CD14-positive monocyte (primary cell): ENCODE data around the gene NLRC3. TPM values are rescaled to one million over a fixed set of nuclear protein-coding genes. Genes with fewer than 3 reads are reported as not detected.
A peak's percentile ranks its signal among the peaks of the same experiment; 100 is the strongest.

Experiments
- DNase-seq, 3 donors: peaks; one replicate each; pipeline ENCODE4 v3.0.0-alpha.2; 2011 to 2022
- H2AFZ ChIP-seq: 2 replicates; pipeline ENCODE4 v1.6.0; 2012; ENCODE audit warnings: mild to moderate bottlenecking, low read depth, low read length, inconsistent platforms; ENCODE audit not compliant: insufficient read depth, poor library complexity, severe bottlenecking
- H3K27ac ChIP-seq, 2 donors: 1 replicate in 1 of 2; 2 replicates in 1 of 2; pipeline ENCODE4 v1.5.1; 2012 to 2013; ENCODE audit warnings: low read length in 2 of 2, control low read depth in 1 of 2, inconsistent platforms in 1 of 2, low read depth in 1 of 2, mild to moderate bottlenecking in 1 of 2
- H3K27me3 ChIP-seq, 2 donors: one replicate each; pipeline versions ENCODE4 v1.6.0 to v1.6.1; 2011 to 2013; ENCODE audit warnings: low read length in 2 of 2; ENCODE audit not compliant: control insufficient read depth in 2 of 2, insufficient read depth in 2 of 2
- H3K36me3 ChIP-seq, 2 donors: replicated peaks in 1 of 2; 1 replicate in 1 of 2; 2 replicates in 1 of 2; pipeline versions ENCODE4 v1.5.1 to v1.6.1; 2012 to 2013; ENCODE audit warnings: low read length in 2 of 2, control low read depth in 1 of 2, inconsistent platforms in 1 of 2, mild to moderate bottlenecking in 1 of 2; ENCODE audit not compliant: insufficient read depth in 2 of 2, control insufficient read depth in 1 of 2
- H3K4me1 ChIP-seq, 2 donors: 1 replicate in 1 of 2; 2 replicates in 1 of 2; pipeline versions ENCODE4 v1.5.1 to v1.6.1; 2012 to 2013; ENCODE audit warnings: low read length in 2 of 2, control low read depth in 1 of 2, inconsistent platforms in 1 of 2, mild to moderate bottlenecking in 1 of 2, moderate library complexity in 1 of 2; ENCODE audit not compliant: insufficient read depth in 2 of 2, control insufficient read depth in 1 of 2
- H3K4me2 ChIP-seq: replicated peaks from 2 replicates; pipeline ENCODE3; 2012; ENCODE audit warnings: low read length, moderate library complexity, mild to moderate bottlenecking; ENCODE audit not compliant: poor library complexity, severe bottlenecking; ENCODE audit errors: extremely low read depth
- H3K4me3 ChIP-seq, 3 experiments: fragments of 200-600 bp in 1 of 3; sonication (generic) in 1 of 3; replicated peaks in 1 of 3; 1 replicate in 2 of 3; 2 replicates in 1 of 3; pipeline ENCODE4 v1.5.1; 2011 to 2013; ENCODE audit warnings: low read length in 3 of 3, mild to moderate bottlenecking in 3 of 3, control low read depth in 2 of 3, low read depth in 2 of 3, inconsistent platforms in 1 of 3, moderate library complexity in 1 of 3
- H3K79me2 ChIP-seq: 2 replicates; pipeline ENCODE4 v1.6.0; 2012; ENCODE audit warnings: mild to moderate bottlenecking, control low read depth, inconsistent platforms, low read length, moderate library complexity; ENCODE audit not compliant: insufficient read depth
- H3K9ac ChIP-seq: 2 replicates; pipeline ENCODE4 v1.6.0; 2017; ENCODE audit warnings: low read length, mild to moderate bottlenecking; ENCODE audit not compliant: insufficient read depth, poor library complexity, severe bottlenecking
- H3K9me3 ChIP-seq, 2 donors: replicated peaks in 1 of 2; 1 replicate in 1 of 2; 2 replicates in 1 of 2; pipeline versions ENCODE4 v1.5.1 to v1.6.1; 2012 to 2013; ENCODE audit warnings: low read length in 2 of 2, control low read depth in 1 of 2; ENCODE audit not compliant: control insufficient read depth in 1 of 2, insufficient read depth in 1 of 2
- H4K20me1 ChIP-seq: 2 replicates; pipeline ENCODE4 v1.6.0; 2012; ENCODE audit warnings: mild to moderate bottlenecking, low read length, control low read depth, moderate library complexity; ENCODE audit not compliant: insufficient read depth
- H3K27ac Mint-ChIP-seq, 7 donors: one replicate each; pipeline ENCODE4 v1.8.0; 2020; ENCODE audit warnings: mild to moderate bottlenecking in 7 of 7, mixed read lengths in 7 of 7, moderate library complexity in 6 of 7, inconsistent platforms in 2 of 7
- H3K27me3 Mint-ChIP-seq, 3 donors: one replicate each; pipeline ENCODE4 v1.8.0; 2021 to 2022; ENCODE audit warnings: low read depth in 3 of 3, mild to moderate bottlenecking in 3 of 3, mixed read lengths in 3 of 3, moderate library complexity in 3 of 3, inconsistent platforms in 1 of 3
- H3K36me3 Mint-ChIP-seq, 2 donors: one replicate each; pipeline ENCODE4 v1.8.0; 2020; ENCODE audit warnings: mixed read lengths in 2 of 2, inconsistent platforms in 1 of 2, mild to moderate bottlenecking in 1 of 2
- H3K4me1 Mint-ChIP-seq: one replicate; pipeline ENCODE4 v1.8.0; 2020; ENCODE audit warnings: mild to moderate bottlenecking, mixed read lengths
- H3K4me3 Mint-ChIP-seq, 2 donors: one replicate each; pipeline ENCODE4 v1.8.0; 2020; ENCODE audit warnings: mild to moderate bottlenecking in 2 of 2, mixed read lengths in 2 of 2, moderate library complexity in 1 of 2
- H3K9me3 Mint-ChIP-seq, 7 donors: one replicate each; pipeline ENCODE4 v1.8.0; 2020 to 2022; ENCODE audit warnings: mixed read lengths in 7 of 7, mild to moderate bottlenecking in 6 of 7, moderate library complexity in 6 of 7, inconsistent platforms in 2 of 7
- CTCF ChIP-seq: fragments of 200-600 bp; IDR thresholded peaks from one replicate; pipeline ENCODE4 v1.8.0; 2022; ENCODE audit warnings: antibody characterized with exemption, mild to moderate bottlenecking
- WGBS: methylation state at CpG from one replicate; pipeline ENCODE4 v1.1.5; 2013; ENCODE audit warnings: missing lambda C conversion rate; ENCODE audit not compliant: insufficient coverage; 5-methylcytosine and 5-hydroxymethylcytosine counted together
- intact Hi-C, 2 donors: fragments of 100-400 bp; cut with micrococcal nuclease; formaldehyde crosslinking; loops; one replicate each; pipeline versions ENCODE4 v1.15.0 to v1.15.1; 2023
- polyA plus RNA-seq, 3 donors: library from polyadenylated mRNA; depleted of rRNA in 1 of 3; unstranded in 2 of 3; stranded (reverse) in 1 of 3; fragments of 300-500 nt in 2 of 3; fragments of >200 nt in 1 of 3; fragmentation: Illumina TruSeq in 2 of 3; gene quantifications; 1 replicate in 2 of 3; 2 replicates in 1 of 3; pipeline ENCODE4 v1.2.3, GENCODE V29; 2012 to 2021

NLRC3 gene
- polyA plus RNA-seq, 3 donors, result 0.03 to 0.07 (median 0.06) TPM

- TF ChIP-seq CTCF, result no peak
- peak; percentile 51 to 85 (median 81) for DNase-seq
- WGBS, result no CpG with 5 or more reads among the region's 3 CpGs
- Histone ChIP-seq H3K36me3 (peaks cover 0 to 7% of the 10 kb centered on the region in 2 donors), H3K27ac (peak overlapping the region; percentile 1 to 58), H3K4me3 (no peak overlapping the region), H3K79me2 (peaks cover 89% of the 10 kb centered on the region), H3K4me2 (peak overlapping the region; percentile 15), H3K4me1 (peaks cover 19 to 23% of the 10 kb centered on the region in 2 donors), H3K9ac (no peak overlapping the region), H3K9me3 (no peaks in the 10 kb centered on the region), H4K20me1 (peaks cover 31% of the 10 kb centered on the region), H3K27me3 (no peaks in the 10 kb centered on the region), H2AFZ (no peak overlapping the region)
- peaks cover 38% of the 10 kb centered on the region for H3K4me1 Mint-ChIP-seq
- H3K27ac Mint-ChIP-seq, result peak overlapping the region; percentile 37 to 88 (median 82)
- H3K9me3 Mint-ChIP-seq, result no peaks in the 10 kb centered on the region
- intact Hi-C loops, result loop anchor here in 1 of 2 donors (10.0 kb wide), 1 partner anchor 566 kb away; no protein-coding TSS in a partner anchor
- H3K27me3 Mint-ChIP-seq, result no peaks in the 10 kb centered on the region
- H3K36me3 Mint-ChIP-seq, result peaks cover 19 to 30% of the 10 kb centered on the region in 2 donors
- H3K4me3 Mint-ChIP-seq, result peak overlapping the region in 1 of 2 donors; percentile 6
Observed at GRCh38 chr16:3618769-3619141, 41.6 kb upstream of the NLRC3 start.

GRCh38 chr16:3612510-3613466, 35.6 kb upstream of the NLRC3 start:
- peaks cover 52% of the 10 kb centered on the region for H3K4me1 Mint-ChIP-seq
- peaks cover 74% of the 10 kb centered on the region for H3K79me2 ChIP-seq

More at GRCh38 chr16:3612510-3613466, 35.6 kb upstream of the NLRC3 start:
- H3K27me3 Mint-ChIP-seq, result peaks cover 0 to 1% (median 0%) of the 10 kb centered on the region in 3 donors
- peak overlapping the region; percentile 92 for H3K4me2 ChIP-seq
- no peak for TF ChIP-seq CTCF
- peak overlapping the region in 4 of 7 donors; percentile 64 to 99 (median 98) for H3K27ac Mint-ChIP-seq
- peaks cover 34 to 38% of the 10 kb centered on the region in 2 donors for H3K4me1 ChIP-seq
- no peak overlapping the region for H2AFZ ChIP-seq
- H3K9me3 Mint-ChIP-seq, result no peaks in the 10 kb centered on the region
- H3K9ac ChIP-seq, result peak overlapping the region; percentile 84
- no peaks in the 10 kb centered on the region for H3K9me3 ChIP-seq
- intact Hi-C loops, result loop anchor here in 1 of 2 donors (10.0 kb wide), 1 partner anchor 572 kb away; no protein-coding TSS in a partner anchor
- peak overlapping the region; percentile 99 to 100 for H3K4me3 Mint-ChIP-seq
- H3K36me3 Mint-ChIP-seq, result peaks cover 11 to 30% of the 10 kb centered on the region in 2 donors
- no peaks in the 10 kb centered on the region for H3K27me3 ChIP-seq
- no peak for DNase-seq
- H4K20me1 ChIP-seq, result peaks cover 19% of the 10 kb centered on the region
- H3K36me3 ChIP-seq, result peaks cover 0 to 15% of the 10 kb centered on the region in 2 donors
- 84% methylated on average over 14 of the region's 34 CpGs for WGBS
- peak overlapping the region; percentile 70 to 94 for H3K27ac ChIP-seq
- H3K4me3 ChIP-seq, result peak overlapping the region; percentile 81 to 97 (median 90)
